IMR-90 (cell line): ENCODE data around the gene UBE2QL1. TPM values are rescaled to one million over a fixed set of nuclear protein-coding genes. Genes with fewer than 3 reads are reported as not detected.

Source experiments
- ATAC-seq: fragments of 200-7000 bp; cut with Tn5 transposase; 2 replicates; pipeline ENCODE4 v1.9.1; 2020; ENCODE audit warnings: low read depth, mild to moderate bottlenecking, moderate library complexity
- BruUV-seq: library from RNA; stranded (reverse); fragments of 400-500 nt; replicated peaks from 2 replicates; lab custom pipeline; 2021; lab: Mats Ljungman, UMichigan
- CTCF ChIA-PET: fragments of 300-600 bp; formaldehyde crosslinking; extraction: SDS; loops from one replicate; lab custom pipeline; 2021; ENCODE audit warnings: antibody characterized with exemption; lab: Yijun Ruan, JAX
- POLR2A ChIA-PET: fragments of 300-600 bp; sonication (Branson Sonifier 250); formaldehyde crosslinking; loops from one replicate; lab custom pipeline; 2022; ENCODE audit warnings: antibody characterized with exemption; ENCODE audit not compliant: unreplicated experiment; lab: Charles Lee
- DNase-seq: peaks from one replicate; pipeline ENCODE4 v3.0.0; 2013
- H2AFZ ChIP-seq: replicated peaks from 2 replicates; pipeline ENCODE3; 2013; ENCODE audit warnings: low read length, mild to moderate bottlenecking; ENCODE audit not compliant: poor library complexity
- H2AK5ac ChIP-seq: 2 replicates; pipeline ENCODE4 v1.6.1; 2013; ENCODE audit warnings: low read depth, low read length, inconsistent platforms
- H2AK9ac ChIP-seq: replicated peaks from 2 replicates; pipeline ENCODE3; 2013; ENCODE audit warnings: mild to moderate bottlenecking, low read depth, low read length, moderate library complexity; ENCODE audit not compliant: poor library complexity
- H2BK120ac ChIP-seq: 2 replicates; pipeline ENCODE4 v1.6.1; 2013; ENCODE audit warnings: low read depth, low read length, inconsistent platforms
- H2BK15ac ChIP-seq: 3 replicates; pipeline ENCODE4 v1.6.1; 2013; ENCODE audit warnings: low read depth, low read length, inconsistent platforms
- H2BK20ac ChIP-seq: 2 replicates; pipeline ENCODE4 v1.6.1; 2013; ENCODE audit warnings: low read depth, mild to moderate bottlenecking, inconsistent platforms, low read length, moderate library complexity
- H2BK5ac ChIP-seq: 2 replicates; pipeline ENCODE4 v1.6.1; 2013; ENCODE audit warnings: mild to moderate bottlenecking, low read depth, low read length, inconsistent platforms; ENCODE audit not compliant: poor library complexity, severe bottlenecking
- H3K14ac ChIP-seq: replicated peaks from 2 replicates; pipeline ENCODE4 v1.6.1; 2013; ENCODE audit warnings: low read depth, low read length, inconsistent platforms
- H3K18ac ChIP-seq: 2 replicates; pipeline ENCODE4 v1.6.1; 2013; ENCODE audit warnings: low read depth, low read length, control low read depth
- H3K23ac ChIP-seq: 2 replicates; pipeline ENCODE4 v1.6.1; 2013; ENCODE audit warnings: low read depth, low read length, inconsistent platforms
- H3K27ac ChIP-seq: 2 replicates; pipeline ENCODE4 v1.5.1; 2013; ENCODE audit warnings: mild to moderate bottlenecking, control low read depth, low read length; ENCODE audit not compliant: insufficient read depth
- H3K27me3 ChIP-seq: 2 replicates; pipeline ENCODE4 v1.6.1; 2013; ENCODE audit warnings: low read length; ENCODE audit not compliant: control insufficient read depth, insufficient read depth
- H3K36me3 ChIP-seq: 2 replicates; pipeline ENCODE4 v1.6.1; 2013; ENCODE audit warnings: low read length, mixed read lengths; ENCODE audit not compliant: control insufficient read depth, insufficient read depth
- H3K4ac ChIP-seq: 2 replicates; pipeline ENCODE4 v1.6.1; 2013; ENCODE audit warnings: low read depth, low read length, inconsistent platforms
- H3K4me1 ChIP-seq: 2 replicates; pipeline ENCODE4 v1.6.1; 2013; ENCODE audit warnings: low read length, mixed read lengths; ENCODE audit not compliant: control insufficient read depth, insufficient read depth
- H3K4me2 ChIP-seq: 2 replicates; pipeline ENCODE4 v1.6.1; 2013; ENCODE audit warnings: low read depth, mild to moderate bottlenecking, control low read depth, low read length, moderate library complexity
- H3K4me3 ChIP-seq: 2 replicates; pipeline ENCODE4 v1.5.1; 2013; ENCODE audit warnings: low read depth, mild to moderate bottlenecking, control low read depth, low read length, moderate library complexity; ENCODE audit not compliant: insufficient read depth
- H3K56ac ChIP-seq: 2 replicates; pipeline ENCODE4 v1.6.1; 2013; ENCODE audit warnings: low read length, inconsistent platforms; ENCODE audit not compliant: insufficient read depth; ENCODE audit errors: extremely low read depth
- H3K79me1 ChIP-seq, 2 experiments: 2 replicates each; pipeline ENCODE4 v1.6.1; 2013; ENCODE audit warnings: low read length in 2 of 2, inconsistent platforms in 1 of 2, low read depth in 1 of 2
- H3K9ac ChIP-seq: 2 replicates; pipeline ENCODE4 v1.6.1; 2013; ENCODE audit warnings: low read depth, low read length, control low read depth
- H3K9me1 ChIP-seq: 2 replicates; pipeline ENCODE4 v1.6.1; 2013; ENCODE audit warnings: low read length, inconsistent platforms; ENCODE audit not compliant: insufficient read depth
- H3K9me3 ChIP-seq: 2 replicates; pipeline ENCODE4 v1.6.1; 2013; ENCODE audit warnings: low read length; ENCODE audit not compliant: control insufficient read depth, insufficient read depth
- H4K20me1 ChIP-seq: 2 replicates; pipeline ENCODE4 v1.6.1; 2013; ENCODE audit warnings: low read length, inconsistent platforms; ENCODE audit not compliant: insufficient read depth
- H4K5ac ChIP-seq: 2 replicates; pipeline ENCODE4 v1.6.1; 2013; ENCODE audit warnings: mild to moderate bottlenecking, low read depth, low read length, control low read depth
- H4K8ac ChIP-seq, 2 experiments: 2 replicates each; pipeline ENCODE4 v1.6.1; 2013; ENCODE audit warnings: low read depth in 2 of 2, low read length in 2 of 2, control low read depth in 1 of 2, inconsistent platforms in 1 of 2
- H4K91ac ChIP-seq: 2 replicates; pipeline ENCODE4 v1.6.1; 2013; ENCODE audit warnings: low read depth, low read length, inconsistent platforms; ENCODE audit not compliant: insufficient read depth
- BHLHE40 ChIP-seq: fragments of 150-350 bp; IDR thresholded peaks from 2 replicates; pipeline ENCODE4 v1.6.1; 2016; ENCODE audit warnings: mild to moderate bottlenecking, low read depth, low read length
- CEBPB ChIP-seq: IDR thresholded peaks from 2 replicates; pipeline ENCODE4 v1.6.1; 2012; ENCODE audit warnings: low read depth, low read length, improper control_type of control experiment
- CHD1 ChIP-seq: IDR thresholded peaks from 2 replicates; pipeline ENCODE4 v1.6.1; 2012; ENCODE audit warnings: low read depth, low read length, improper control_type of control experiment
- FOS ChIP-seq: fragments of 150-350 bp; IDR thresholded peaks from 2 replicates; pipeline ENCODE4 v1.6.1; 2016; ENCODE audit warnings: low read depth, low read length
- MAFK ChIP-seq: IDR thresholded peaks from 2 replicates; pipeline ENCODE4 v1.6.1; 2012; ENCODE audit warnings: low read depth, low read length, improper control_type of control experiment
- MAZ ChIP-seq: IDR thresholded peaks from 2 replicates; pipeline ENCODE4 v1.6.1; 2012; ENCODE audit warnings: low read depth, mild to moderate bottlenecking, low read length, improper control_type of control experiment, moderate library complexity, borderline replicate concordance
- MXI1 ChIP-seq: IDR thresholded peaks from 2 replicates; pipeline ENCODE4 v1.6.1; 2012; ENCODE audit warnings: low read depth, mild to moderate bottlenecking, low read length, moderate library complexity, borderline replicate concordance
- NFE2L2 ChIP-seq: fragments of 150-350 bp; IDR thresholded peaks from 2 replicates; pipeline ENCODE4 v1.6.1; 2016; ENCODE audit warnings: low read depth, mild to moderate bottlenecking, low read length
- POLR2A ChIP-seq: IDR thresholded peaks from 2 replicates; pipeline ENCODE4 v1.6.1; 2012; ENCODE audit warnings: mild to moderate bottlenecking, low read depth, low read length
- RAD21 ChIP-seq: IDR thresholded peaks from 2 replicates; pipeline ENCODE4 v1.6.1; 2012; ENCODE audit warnings: low read length, improper control_type of control experiment
- RCOR1 ChIP-seq: IDR thresholded peaks from 2 replicates; pipeline ENCODE4 v1.6.1; 2012; ENCODE audit warnings: mild to moderate bottlenecking, low read length, improper control_type of control experiment; ENCODE audit not compliant: insufficient replicate concordance
- SMC3 ChIP-seq: fragments of 150-350 bp; IDR thresholded peaks from 2 replicates; pipeline ENCODE4 v1.6.1; 2016; ENCODE audit warnings: low read depth, mild to moderate bottlenecking, antibody characterized with exemption, low read length, moderate library complexity
- USF2 ChIP-seq: fragments of 150-350 bp; IDR thresholded peaks from 2 replicates; pipeline ENCODE4 v1.6.1; 2017; ENCODE audit warnings: mild to moderate bottlenecking, antibody characterized with exemption, low read length, low read depth
- WGBS, 2 experiments: methylation state at CpG; one replicate each; pipeline versions ENCODE4 v1.1.5 to v1.1.7; 2013; ENCODE audit warnings: missing lambda C conversion rate in 2 of 2; ENCODE audit not compliant: insufficient read length in 1 of 2; ENCODE audit errors: extremely low coverage in 2 of 2; 5-methylcytosine and 5-hydroxymethylcytosine counted together
- dilution Hi-C: fragments of 300-500 bp; cut with HindIII; formaldehyde crosslinking; loops from one replicate; pipeline ENCODE4 v1.14.3; 2018; ENCODE audit warnings: low sequenced_read_pairs; ENCODE audit not compliant: unreplicated experiment
- in situ Hi-C: fragments of 300-500 bp; cut with MboI; formaldehyde crosslinking; loops from 3 replicates; pipeline ENCODE4 v1.14.3; 2019; ENCODE audit warnings: low sequenced_read_pairs, inconsistent platforms, mixed read lengths
- intact Hi-C: fragments of 100-400 bp; cut with micrococcal nuclease; formaldehyde crosslinking; loops from 2 replicates; pipeline ENCODE4 v1.10.0; 2022
- polyA plus RNA-seq, 3 experiments: library from polyadenylated mRNA; depleted of rRNA; stranded (reverse); fragments of >200 nt; gene quantifications; 2 replicates each; pipeline ENCODE4 v1.2.3, GENCODE V29; 2012; ENCODE audit warnings: low replicate concordance in 1 of 3
- total RNA-seq: library from RNA; depleted of rRNA; stranded (reverse); fragments of >200 nt; gene quantifications from 2 replicates; pipeline ENCODE4 v1.2.3, GENCODE V29; 2012
- TF ChIP-seq, protein P1 (sequence below): conservative IDR thresholded peaks from 2 replicates; pipeline ENCODE4 v1.5.1; 2012; ENCODE audit warnings: mild to moderate bottlenecking, low read depth, low read length, improper control_type of control experiment
- TF ChIP-seq, protein P2 (sequence below): fragments of 150-350 bp; IDR thresholded peaks from 2 replicates; pipeline ENCODE4 v1.6.1; 2016; ENCODE audit warnings: low read depth, mild to moderate bottlenecking, low read length, moderate library complexity, borderline replicate concordance

The UBE2QL1 gene
- total and polyA plus RNA-seq, 2 of the 4 experiments (the other 2 are of a cell fraction): not detected

DNA sequence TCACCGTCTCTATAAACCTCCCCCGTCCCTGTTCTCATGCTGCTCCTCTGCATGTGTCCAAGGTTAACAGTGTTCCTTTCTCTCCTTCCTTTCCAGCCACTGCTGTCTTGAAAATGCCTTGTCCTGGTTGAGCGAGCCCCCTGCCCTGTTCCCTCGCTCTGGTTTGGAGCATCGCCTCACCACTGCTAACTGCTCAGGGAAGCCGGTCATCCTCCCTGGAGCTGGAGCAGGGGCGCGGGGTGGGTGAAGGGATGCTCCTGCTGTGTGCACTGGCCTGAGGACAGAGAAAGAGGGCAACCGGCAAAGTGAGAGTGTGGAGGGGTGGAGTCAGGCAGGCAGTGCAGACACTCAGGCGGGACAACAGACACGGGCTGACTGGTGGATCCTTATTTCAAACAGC is 19.4 kb downstream of the UBE2QL1 start:
- no CpG with 5 or more reads among the region's 11 CpGs for WGBS, 2 experiments
- Histone ChIP-seq H3K9me1 (no peaks in the 10 kb centered on the region), H2AFZ (no peak overlapping the region), H4K20me1 (no peaks in the 10 kb centered on the region), H3K4me3 (no peak overlapping the region), H3K4me2 (no peak overlapping the region), H3K36me3 (no peaks in the 10 kb centered on the region), H2AK9ac (no peak overlapping the region), H4K91ac (no peak overlapping the region), H3K56ac (no peak overlapping the region), H2AK5ac (no peak overlapping the region), H3K9me3 (no peaks in the 10 kb centered on the region), H3K4ac (no peak overlapping the region), H3K18ac (no peak overlapping the region), H3K4me1 (no peaks in the 10 kb centered on the region), H2BK5ac (no peak overlapping the region), H3K14ac (no peak overlapping the region), H4K5ac (no peak overlapping the region), H2BK15ac (no peak overlapping the region), H2BK20ac (no peak overlapping the region), H3K9ac (no peak overlapping the region), H3K27me3 (peaks cover 11% of the 10 kb centered on the region), H3K27ac (no peak overlapping the region), H3K23ac (no peak overlapping the region), H4K8ac (no peak overlapping the region), H2BK120ac (no peak overlapping the region), H3K79me1 (no peaks in the 10 kb centered on the region)
- TF ChIP-seq MXI1 (no peak), USF2 (no peak), NFE2L2 (no peak), RCOR1 (no peak), BHLHE40 (no peak), RAD21 (no peak), MAFK (no peak), CHD1 (no peak), SMC3 (no peak), POLR2A (no peak), CEBPB (no peak), MAZ (no peak), FOS (no peak)
- TF ChIP-seq, protein P1, sequence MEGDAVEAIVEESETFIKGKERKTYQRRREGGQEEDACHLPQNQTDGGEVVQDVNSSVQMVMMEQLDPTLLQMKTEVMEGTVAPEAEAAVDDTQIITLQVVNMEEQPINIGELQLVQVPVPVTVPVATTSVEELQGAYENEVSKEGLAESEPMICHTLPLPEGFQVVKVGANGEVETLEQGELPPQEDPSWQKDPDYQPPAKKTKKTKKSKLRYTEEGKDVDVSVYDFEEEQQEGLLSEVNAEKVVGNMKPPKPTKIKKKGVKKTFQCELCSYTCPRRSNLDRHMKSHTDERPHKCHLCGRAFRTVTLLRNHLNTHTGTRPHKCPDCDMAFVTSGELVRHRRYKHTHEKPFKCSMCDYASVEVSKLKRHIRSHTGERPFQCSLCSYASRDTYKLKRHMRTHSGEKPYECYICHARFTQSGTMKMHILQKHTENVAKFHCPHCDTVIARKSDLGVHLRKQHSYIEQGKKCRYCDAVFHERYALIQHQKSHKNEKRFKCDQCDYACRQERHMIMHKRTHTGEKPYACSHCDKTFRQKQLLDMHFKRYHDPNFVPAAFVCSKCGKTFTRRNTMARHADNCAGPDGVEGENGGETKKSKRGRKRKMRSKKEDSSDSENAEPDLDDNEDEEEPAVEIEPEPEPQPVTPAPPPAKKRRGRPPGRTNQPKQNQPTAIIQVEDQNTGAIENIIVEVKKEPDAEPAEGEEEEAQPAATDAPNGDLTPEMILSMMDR: no peak
- TF ChIP-seq, protein P2, sequence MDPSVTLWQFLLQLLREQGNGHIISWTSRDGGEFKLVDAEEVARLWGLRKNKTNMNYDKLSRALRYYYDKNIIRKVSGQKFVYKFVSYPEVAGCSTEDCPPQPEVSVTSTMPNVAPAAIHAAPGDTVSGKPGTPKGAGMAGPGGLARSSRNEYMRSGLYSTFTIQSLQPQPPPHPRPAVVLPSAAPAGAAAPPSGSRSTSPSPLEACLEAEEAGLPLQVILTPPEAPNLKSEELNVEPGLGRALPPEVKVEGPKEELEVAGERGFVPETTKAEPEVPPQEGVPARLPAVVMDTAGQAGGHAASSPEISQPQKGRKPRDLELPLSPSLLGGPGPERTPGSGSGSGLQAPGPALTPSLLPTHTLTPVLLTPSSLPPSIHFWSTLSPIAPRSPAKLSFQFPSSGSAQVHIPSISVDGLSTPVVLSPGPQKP: no peak
- CTCF ChIA-PET: no interaction called here
- dilution Hi-C loops: no loop called here
- POLR2A ChIA-PET: no interaction called here
- intact Hi-C loops: no loop called here
- BruUV-seq: no TSS peak
- in situ Hi-C loops: no loop called here
- DNase-seq (no peak), ATAC-seq (no peak)
